Activated T-cell treated with anti-CD3 and anti-CD28 coated beads, Interleukin-2, amount 50 U/mL, for 4 hours (primary cell): Measurements from ENCODE around the gene CYSTM1. TPM values are rescaled to one million over a fixed set of nuclear protein-coding genes. Genes with fewer than 3 reads are reported as not detected.

Experiments
- ATAC-seq, 2 donors: fragments of 200-7000 bp; cut with Tn5 transposase; one replicate each; pipeline ENCODE4 v1.10.0; 2021
- DNase-seq: peaks from one replicate; pipeline ENCODE4 v3.0.0-alpha.2; 2020
- H3K27me3 Mint-ChIP-seq: one replicate; pipeline ENCODE4 v1.8.0; 2021; ENCODE audit warnings: low read depth, mixed read lengths
- H3K36me3 Mint-ChIP-seq: one replicate; pipeline ENCODE4 v1.8.0; 2022; ENCODE audit warnings: mixed read lengths; ENCODE audit not compliant: insufficient read depth
- H3K4me1 Mint-ChIP-seq: one replicate; pipeline ENCODE4 v1.8.0; 2021; ENCODE audit warnings: low read depth, mixed read lengths
- H3K4me3 Mint-ChIP-seq: one replicate; pipeline ENCODE4 v1.8.0; 2021; ENCODE audit warnings: mild to moderate bottlenecking, moderate library complexity, mixed read lengths
- H3K9me3 Mint-ChIP-seq: one replicate; pipeline ENCODE4 v1.8.0; 2021; ENCODE audit warnings: mixed read lengths
- total RNA-seq, 3 donors: library from RNA; stranded (reverse); gene quantifications; one replicate each; pipeline ENCODE4 v1.2.1, GENCODE V29; 2021

The CYSTM1 gene
- total RNA-seq, 3 donors from 2014 or later, result 16.4 to 20.0 (median 17.6) TPM

- Mint-ChIP-seq H3K27me3 (no peaks in the 10 kb centered on the region), H3K4me3 (peak overlapping the region; percentile 46), H3K4me1 (peaks cover 6% of the 10 kb centered on the region), H3K9me3 (no peaks in the 10 kb centered on the region), H3K36me3 (no peaks in the 10 kb centered on the region)
- ATAC-seq (peak; percentile 99 to 100), DNase-seq (peak; percentile 86)
Observed at GRCh38 chr5:140157032-140157781, 17.8 kb upstream of the CYSTM1 start.

- ATAC-seq (no peak), DNase-seq (no peak)
- H3K9me3 Mint-ChIP-seq, result no peaks in the 10 kb centered on the region
- H3K4me1 Mint-ChIP-seq, result peaks cover 6% of the 10 kb centered on the region
- no peaks in the 10 kb centered on the region for H3K36me3 Mint-ChIP-seq
- no peak overlapping the region for H3K4me3 Mint-ChIP-seq
- H3K27me3 Mint-ChIP-seq, result no peaks in the 10 kb centered on the region
Observed at GRCh38 chr5:140159014-140159927, 15.7 kb upstream of the CYSTM1 start.

GRCh38 chr5:140162275-140162674 lies 12.7 kb upstream of the CYSTM1 start:
- H3K9me3 Mint-ChIP-seq, result no peaks in the 10 kb centered on the region
- no peaks in the 10 kb centered on the region for H3K36me3 Mint-ChIP-seq
- ATAC-seq, result no peak
- no peak overlapping the region for H3K4me3 Mint-ChIP-seq
- H3K27me3 Mint-ChIP-seq, result no peaks in the 10 kb centered on the region
- no peaks in the 10 kb centered on the region for H3K4me1 Mint-ChIP-seq
- no peak for DNase-seq

- no peak overlapping the region for H3K4me3 Mint-ChIP-seq
- no peak for DNase-seq
- H3K27me3 Mint-ChIP-seq, result no peaks in the 10 kb centered on the region
- no peak for ATAC-seq
- no peaks in the 10 kb centered on the region for H3K36me3 Mint-ChIP-seq
- H3K4me1 Mint-ChIP-seq, result no peaks in the 10 kb centered on the region
- H3K9me3 Mint-ChIP-seq, result no peaks in the 10 kb centered on the region
Observed at GRCh38 chr5:140162781-140163180, 12.2 kb upstream of the CYSTM1 start.

- DNase-seq (no peak), ATAC-seq (no peak)
- H3K4me1 Mint-ChIP-seq, result no peaks in the 10 kb centered on the region
- H3K27me3 Mint-ChIP-seq, result no peaks in the 10 kb centered on the region
- no peak overlapping the region for H3K4me3 Mint-ChIP-seq
- H3K36me3 Mint-ChIP-seq, result no peaks in the 10 kb centered on the region
- H3K9me3 Mint-ChIP-seq, result no peaks in the 10 kb centered on the region
Observed at GRCh38 chr5:140165101-140165922, 9.7 kb upstream of the CYSTM1 start.

- no peak for ATAC-seq
- H3K9me3 Mint-ChIP-seq, result no peaks in the 10 kb centered on the region
- H3K36me3 Mint-ChIP-seq, result no peaks in the 10 kb centered on the region
- no peaks in the 10 kb centered on the region for H3K27me3 Mint-ChIP-seq
- no peak overlapping the region for H3K4me3 Mint-ChIP-seq
- no peak for DNase-seq
- H3K4me1 Mint-ChIP-seq, result no peaks in the 10 kb centered on the region
Observed at GRCh38 chr5:140165923-140166270, 9.1 kb upstream of the CYSTM1 start.

- no peaks in the 10 kb centered on the region for H3K27me3 Mint-ChIP-seq
- H3K4me1 Mint-ChIP-seq, result no peaks in the 10 kb centered on the region
- ATAC-seq (no peak), DNase-seq (no peak)
- H3K4me3 Mint-ChIP-seq, result no peak overlapping the region
- H3K9me3 Mint-ChIP-seq, result no peaks in the 10 kb centered on the region
- H3K36me3 Mint-ChIP-seq, result no peaks in the 10 kb centered on the region
Observed at GRCh38 chr5:140166911-140167310, 8.1 kb upstream of the CYSTM1 start.

- Mint-ChIP-seq H3K27me3 (no peaks in the 10 kb centered on the region), H3K4me3 (no peak overlapping the region), H3K36me3 (no peaks in the 10 kb centered on the region), H3K9me3 (no peaks in the 10 kb centered on the region), H3K4me1 (no peaks in the 10 kb centered on the region)
- DNase-seq (no peak), ATAC-seq (no peak)
Observed at GRCh38 chr5:140168371-140168770, 6.6 kb upstream of the CYSTM1 start.

- Mint-ChIP-seq H3K36me3 (no peaks in the 10 kb centered on the region), H3K27me3 (no peaks in the 10 kb centered on the region), H3K9me3 (no peaks in the 10 kb centered on the region)
Observed at GRCh38 chr5:140169410-140169809, 5.6 kb upstream of the CYSTM1 start.

GRCh38 chr5:140172483-140172882 lies 2.5 kb upstream of the CYSTM1 start:
- ATAC-seq, result no peak
- peaks cover 8% of the 10 kb centered on the region for H3K4me1 Mint-ChIP-seq
- H3K9me3 Mint-ChIP-seq, result no peaks in the 10 kb centered on the region
- DNase-seq, result no peak
- H3K27me3 Mint-ChIP-seq, result peaks cover 2% of the 10 kb centered on the region
- no peaks in the 10 kb centered on the region for H3K36me3 Mint-ChIP-seq
- no peak overlapping the region for H3K4me3 Mint-ChIP-seq

More at GRCh38 chr5:140169410-140169809, 5.6 kb upstream of the CYSTM1 start:
- ATAC-seq (no peak), DNase-seq (no peak)
- peaks cover 3% of the 10 kb centered on the region for H3K4me1 Mint-ChIP-seq
- H3K4me3 Mint-ChIP-seq, result no peak overlapping the region

- peak overlapping the region; percentile 51 for H3K4me3 Mint-ChIP-seq
- H3K27me3 Mint-ChIP-seq, result peaks cover 2% of the 10 kb centered on the region
- no peak for ATAC-seq
- peaks cover 8% of the 10 kb centered on the region for H3K4me1 Mint-ChIP-seq
- no peaks in the 10 kb centered on the region for H3K9me3 Mint-ChIP-seq
- DNase-seq, result no peak
- no peaks in the 10 kb centered on the region for H3K36me3 Mint-ChIP-seq
Observed at GRCh38 chr5:140174014-140174413, 974 bp upstream of the CYSTM1 start.

- peak; percentile 49 for DNase-seq
- H3K4me3 Mint-ChIP-seq, result peak overlapping the region; percentile 92
- no peaks in the 10 kb centered on the region for H3K36me3 Mint-ChIP-seq
- H3K27me3 Mint-ChIP-seq, result peaks cover 2% of the 10 kb centered on the region
- peaks cover 8% of the 10 kb centered on the region for H3K4me1 Mint-ChIP-seq
- peak; percentile 64 to 69 for ATAC-seq
- no peaks in the 10 kb centered on the region for H3K9me3 Mint-ChIP-seq
Observed at GRCh38 chr5:140175367-140176030, 511 bp downstream of the CYSTM1 start.

GRCh38 chr5:140176031-140176387 lies 1.0 kb downstream of the CYSTM1 start:
- Mint-ChIP-seq H3K27me3 (peaks cover 2% of the 10 kb centered on the region), H3K4me3 (peak overlapping the region; percentile 92), H3K4me1 (peaks cover 8% of the 10 kb centered on the region), H3K9me3 (no peaks in the 10 kb centered on the region), H3K36me3 (no peaks in the 10 kb centered on the region)
- no peak for DNase-seq
- ATAC-seq, result no peak

- no peak for DNase-seq
- Mint-ChIP-seq H3K4me3 (no peak overlapping the region), H3K27me3 (peaks cover 2% of the 10 kb centered on the region), H3K9me3 (no peaks in the 10 kb centered on the region), H3K4me1 (peaks cover 8% of the 10 kb centered on the region), H3K36me3 (no peaks in the 10 kb centered on the region)
- ATAC-seq, result no peak
Observed at GRCh38 chr5:140178086-140178410, 3.1 kb downstream of the CYSTM1 start.
